CD4-positive, alpha-beta memory T cell (primary cell): ENCODE measurements around the gene TENT4A. TPM values are rescaled to one million over a fixed set of nuclear protein-coding genes. Genes with fewer than 3 reads are reported as not detected.
A peak's percentile ranks its signal among the peaks of the same experiment; 100 is the strongest.
"Not testable (repeated sequence)": the region's sequence is repeated elsewhere in the genome, so short reads cannot be mapped to it uniquely, and the experiment has no call there.

Experiments
- CTCF ChIA-PET: fragments of 350-600 bp; sonication (Branson Sonifier 250); formaldehyde crosslinking; loops from one replicate; lab custom pipeline; 2021; ENCODE audit warnings: inconsistent platforms; ENCODE audit not compliant: partially characterized antibody; lab: Charles Lee
- POLR2A ChIA-PET: fragments of 350-600 bp; sonication (Branson Sonifier 250); formaldehyde crosslinking; loops from one replicate; lab custom pipeline; 2021; ENCODE audit not compliant: partially characterized antibody; lab: Charles Lee
- DNase-seq, 5 donors: peaks; one replicate each; pipeline versions ENCODE4 v3.0.0 to v3.0.0-alpha.2; 2020 to 2022; ENCODE audit warnings: mixed read lengths in 1 of 5
- H3K27ac ChIP-seq: one replicate; pipeline ENCODE4 v1.7.0; 2013; ENCODE audit warnings: low read depth, low read length
- H3K27me3 ChIP-seq: 2 replicates; pipeline ENCODE4 v1.7.0; 2013; ENCODE audit warnings: mild to moderate bottlenecking, low read length, moderate library complexity; ENCODE audit not compliant: insufficient read depth
- H3K36me3 ChIP-seq: 2 replicates; pipeline ENCODE4 v1.7.0; 2013; ENCODE audit warnings: mild to moderate bottlenecking, low read length, moderate library complexity; ENCODE audit not compliant: insufficient read depth
- H3K4me1 ChIP-seq: 2 replicates; pipeline ENCODE4 v1.7.0; 2013; ENCODE audit warnings: mild to moderate bottlenecking, low read length, moderate library complexity; ENCODE audit not compliant: insufficient read depth
- H3K4me3 ChIP-seq, 2 donors: one replicate each; pipeline ENCODE4 v1.7.0; 2013; ENCODE audit warnings: low read length in 2 of 2, mild to moderate bottlenecking in 1 of 2
- H3K9me3 ChIP-seq, 2 donors: one replicate each; pipeline ENCODE4 v1.7.0; 2013; ENCODE audit warnings: low read length in 2 of 2, control low read depth in 1 of 2; ENCODE audit not compliant: control insufficient read depth in 1 of 2
- H3K27ac Mint-ChIP-seq, 7 donors: one replicate each; pipeline ENCODE4 v1.8.0; 2020 to 2021; ENCODE audit warnings: mixed read lengths in 7 of 7, mild to moderate bottlenecking in 6 of 7, inconsistent platforms in 3 of 7, moderate library complexity in 3 of 7
- H3K27me3 Mint-ChIP-seq, 2 donors: one replicate each; pipeline ENCODE4 v1.8.0; 2020 to 2021; ENCODE audit warnings: mixed read lengths in 2 of 2
- H3K36me3 Mint-ChIP-seq, 2 donors: one replicate each; pipeline ENCODE4 v1.8.0; 2020 to 2021; ENCODE audit warnings: mixed read lengths in 2 of 2, inconsistent platforms in 1 of 2, mild to moderate bottlenecking in 1 of 2
- H3K4me1 Mint-ChIP-seq, 4 donors: one replicate each; pipeline ENCODE4 v1.8.0; 2020 to 2021; ENCODE audit warnings: mixed read lengths in 4 of 4, mild to moderate bottlenecking in 1 of 4
- H3K4me3 Mint-ChIP-seq, 8 donors: one replicate each; pipeline ENCODE4 v1.8.0; 2020 to 2021; ENCODE audit warnings: mixed read lengths in 8 of 8, mild to moderate bottlenecking in 7 of 8, moderate library complexity in 6 of 8, inconsistent platforms in 3 of 8
- H3K9me3 Mint-ChIP-seq, 8 donors: one replicate each; pipeline ENCODE4 v1.8.0; 2020 to 2021; ENCODE audit warnings: mixed read lengths in 8 of 8, mild to moderate bottlenecking in 5 of 8, inconsistent platforms in 3 of 8, moderate library complexity in 1 of 8
- intact Hi-C: fragments of 100-400 bp; cut with micrococcal nuclease; formaldehyde crosslinking; loops from one replicate; pipeline ENCODE4 v1.15.1; 2023
- polyA plus RNA-seq, 2 donors: library from polyadenylated mRNA; unstranded; fragments of 300-500 nt; fragmentation: Illumina TruSeq; gene quantifications; one replicate each; pipeline ENCODE4 v1.2.3, GENCODE V29; 2021
- total RNA-seq, 2 experiments: library from RNA; stranded (reverse); gene quantifications; one replicate each; pipeline ENCODE4 v1.2.3, GENCODE V29; 2021

The TENT4A gene
- total and polyA plus RNA-seq, 4 experiments from 2014 or later, result 0.55 to 49.1 (median 23.4) TPM

- intact Hi-C loops, result no loop called here
- H3K27ac Mint-ChIP-seq, result no peak overlapping the region
- POLR2A ChIA-PET, result no interaction called here
These were observed 57.8 kb downstream of the TENT4A start for GRCh38 chr5:6770826-6771607.

GRCh38 chr5:6772886-6773285 is 59.7 kb downstream of the TENT4A start:
- Histone ChIP-seq H3K27me3 (peaks cover 3% of the 10 kb centered on the region), H3K36me3 (no peaks in the 10 kb centered on the region), H3K9me3 (no peaks in the 10 kb centered on the region), H3K27ac (no peak overlapping the region), H3K4me1 (no peaks in the 10 kb centered on the region), H3K4me3 (no peak overlapping the region)
- no peak for DNase-seq
- H3K36me3 Mint-ChIP-seq, result no peaks in the 10 kb centered on the region
- ChIA-PET CTCF (no interaction called here), POLR2A (no interaction called here)
- no peaks in the 10 kb centered on the region for H3K9me3 Mint-ChIP-seq
- peak overlapping the region in 1 of 8 donors; percentile 28 for H3K4me3 Mint-ChIP-seq
- intact Hi-C loops, result no loop called here
- H3K27me3 Mint-ChIP-seq, result peaks cover 2 to 17% of the 10 kb centered on the region in 2 donors
- H3K27ac Mint-ChIP-seq, result no peak overlapping the region
- peaks cover 5 to 12% (median 9%) of the 10 kb centered on the region in 4 donors for H3K4me1 Mint-ChIP-seq

More at GRCh38 chr5:6770826-6771607, 57.8 kb downstream of the TENT4A start:
- no peaks in the 10 kb centered on the region for H3K36me3 ChIP-seq
- peaks cover 2 to 16% of the 10 kb centered on the region in 2 donors for H3K27me3 Mint-ChIP-seq
- no peak overlapping the region for H3K4me3 Mint-ChIP-seq
- no peaks in the 10 kb centered on the region for H3K4me1 ChIP-seq
- peaks cover 3% of the 10 kb centered on the region for H3K27me3 ChIP-seq
- no peaks in the 10 kb centered on the region for H3K9me3 ChIP-seq
- peaks cover 7 to 12% (median 8%) of the 10 kb centered on the region in 4 donors for H3K4me1 Mint-ChIP-seq
- no peak overlapping the region for H3K4me3 ChIP-seq
- no peak for DNase-seq
- H3K27ac ChIP-seq, result no peak overlapping the region
- CTCF ChIA-PET, result interaction anchor here (0.6 to 1.3 kb wide), 2 partner anchors 10 to 11 kb away, joined by 3 read pairs; no protein-coding TSS in a partner anchor
- no peaks in the 10 kb centered on the region for H3K36me3 Mint-ChIP-seq
- H3K9me3 Mint-ChIP-seq, result no peaks in the 10 kb centered on the region

GRCh38 chr5:6773342-6774035 is 60.3 kb downstream of the TENT4A start:
- Histone ChIP-seq H3K36me3 (no peaks in the 10 kb centered on the region), H3K9me3 (no peaks in the 10 kb centered on the region), H3K27ac (no peak overlapping the region), H3K27me3 (peaks cover 3% of the 10 kb centered on the region), H3K4me3 (no peak overlapping the region), H3K4me1 (no peaks in the 10 kb centered on the region)
- intact Hi-C loops, result no loop called here
- DNase-seq, result no peak
- Mint-ChIP-seq H3K27me3 (peaks cover 2 to 17% of the 10 kb centered on the region in 2 donors), H3K27ac (no peak overlapping the region), H3K36me3 (no peaks in the 10 kb centered on the region), H3K4me3 (peak overlapping the region in 7 of 8 donors; percentile 9 to 70 (median 45)), H3K9me3 (no peaks in the 10 kb centered on the region), H3K4me1 (peaks cover 5 to 12% (median 9%) of the 10 kb centered on the region in 4 donors)
- ChIA-PET POLR2A (no interaction called here), CTCF (no interaction called here)

GRCh38 chr5:6774207-6774606 is 61.0 kb downstream of the TENT4A start:
- peaks cover 5 to 12% (median 9%) of the 10 kb centered on the region in 4 donors for H3K4me1 Mint-ChIP-seq
- CTCF ChIA-PET, result interaction anchor here (0.9 kb wide), 1 partner anchor 8 kb away, joined by 3 read pairs; no protein-coding TSS in a partner anchor
- H3K27me3 Mint-ChIP-seq, result peaks cover 2 to 16% of the 10 kb centered on the region in 2 donors
- H3K27ac ChIP-seq, DNase-seq, H3K36me3 Mint-ChIP-seq, POLR2A ChIA-PET, intact Hi-C loops, H3K27me3 ChIP-seq, H3K4me1 ChIP-seq, H3K27ac Mint-ChIP-seq, H3K4me3 ChIP-seq, H3K36me3 ChIP-seq, H3K9me3 ChIP-seq, H3K9me3 Mint-ChIP-seq: not testable (repeated sequence)
- H3K4me3 Mint-ChIP-seq, result peak overlapping the region in 3 of 8 donors; percentile 48 to 67 (median 54)

- peak overlapping the region in 2 of 7 donors; percentile 60 to 89 for H3K27ac Mint-ChIP-seq
These were observed 61.5 kb downstream of the TENT4A start for GRCh38 chr5:6774721-6775204.

GRCh38 chr5:6775571-6775970 is 62.3 kb downstream of the TENT4A start:
- Histone ChIP-seq H3K36me3 (no peaks in the 10 kb centered on the region), H3K9me3 (no peaks in the 10 kb centered on the region), H3K27ac (no peak overlapping the region), H3K27me3 (peaks cover 3% of the 10 kb centered on the region), H3K4me1 (no peaks in the 10 kb centered on the region), H3K4me3 (no peak overlapping the region)
- ChIA-PET POLR2A (interaction anchor here (1.2 kb wide), 1 partner anchor 80 kb away, joined by 4 read pairs; no protein-coding TSS in a partner anchor), CTCF (interaction anchor here (2.3 kb wide), 1 partner anchor 17 kb away, joined by 4 read pairs; no protein-coding TSS in a partner anchor)
- H3K36me3 Mint-ChIP-seq, result no peaks in the 10 kb centered on the region
- DNase-seq, result no peak
- H3K27me3 Mint-ChIP-seq, result peaks cover 2 to 16% of the 10 kb centered on the region in 2 donors
- intact Hi-C loops, result no loop called here
- no peak overlapping the region for H3K4me3 Mint-ChIP-seq
- H3K4me1 Mint-ChIP-seq, result peaks cover 5 to 12% (median 9%) of the 10 kb centered on the region in 4 donors
- no peak overlapping the region for H3K27ac Mint-ChIP-seq
- no peaks in the 10 kb centered on the region for H3K9me3 Mint-ChIP-seq

More at GRCh38 chr5:6774721-6775204, 61.5 kb downstream of the TENT4A start:
- Mint-ChIP-seq H3K4me3 (peak overlapping the region in 4 of 8 donors; percentile 29 to 75 (median 60)), H3K4me1 (peaks cover 5 to 12% (median 9%) of the 10 kb centered on the region in 4 donors), H3K27me3 (peaks cover 2 to 16% of the 10 kb centered on the region in 2 donors), H3K36me3 (no peaks in the 10 kb centered on the region), H3K9me3 (no peaks in the 10 kb centered on the region)
- Histone ChIP-seq H3K36me3 (no peaks in the 10 kb centered on the region), H3K9me3 (no peaks in the 10 kb centered on the region), H3K4me3 (no peak overlapping the region), H3K4me1 (no peaks in the 10 kb centered on the region), H3K27ac (no peak overlapping the region), H3K27me3 (peaks cover 3% of the 10 kb centered on the region)
- intact Hi-C loops, result no loop called here
- POLR2A ChIA-PET, result interaction anchor here (1.2 kb wide), 1 partner anchor 79 kb away, joined by 4 read pairs; no protein-coding TSS in a partner anchor
- DNase-seq, result no peak
- CTCF ChIA-PET, result interaction anchor here (0.9 kb wide), 1 partner anchor 9 kb away, joined by 3 read pairs; no protein-coding TSS in a partner anchor
